Stimulated activated CD4-positive, alpha-beta T cell treated with anti-CD3 and anti-CD28 coated beads, Interleukin-1b, Interleukin-23, amount 100 ng/mL, for 48 hours (primary cell): Measurements from ENCODE around the gene TANC2.

Experiments
- DNase-seq: peaks from one replicate; pipeline ENCODE4 v3.0.0-alpha.2; 2020

The TANC2 gene

DNA sequence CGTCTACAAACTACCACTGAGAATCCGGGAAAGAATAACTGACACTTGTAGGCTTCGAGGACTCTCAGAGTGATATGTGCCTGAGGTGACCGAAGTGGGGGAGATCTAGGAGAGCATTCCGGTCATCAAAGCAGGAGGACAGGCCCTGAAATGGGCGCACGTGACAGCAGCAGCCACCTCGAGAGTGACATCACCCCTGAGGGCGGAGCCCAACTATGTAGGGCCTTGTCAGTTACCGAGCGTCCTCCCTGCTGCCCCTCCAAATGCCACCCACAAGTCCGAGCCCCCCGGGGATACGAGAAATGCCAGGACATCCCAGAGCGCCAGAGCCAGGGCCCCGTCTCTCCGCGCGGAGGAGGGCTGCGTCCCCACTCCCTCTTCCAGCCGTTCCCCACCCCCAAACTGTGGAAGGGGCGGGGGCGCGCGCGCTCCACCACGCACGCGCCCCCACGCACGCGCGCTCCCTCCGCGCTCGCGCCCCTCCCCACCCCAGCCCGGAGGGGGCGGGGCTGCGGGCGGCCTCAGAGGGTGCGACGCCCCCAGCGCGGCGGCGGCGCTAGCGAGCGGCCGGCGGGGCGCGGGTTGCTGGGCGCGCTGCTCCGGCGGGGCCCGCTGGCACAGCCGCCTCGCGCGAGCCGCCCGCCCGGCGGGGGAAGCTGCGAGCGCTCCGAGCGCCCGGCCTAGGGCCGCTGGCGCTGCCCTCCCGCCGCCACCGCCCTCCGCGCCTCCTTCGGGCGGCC, at the start of gene TANC2:
TSS of gene TANC2 (plus strand) at position 550 of the 740 bp plus-strand sequence. CDS start 43,325 bp downstream, outside the sequence.
- DNase-seq, result peak; percentile 74

DNA sequence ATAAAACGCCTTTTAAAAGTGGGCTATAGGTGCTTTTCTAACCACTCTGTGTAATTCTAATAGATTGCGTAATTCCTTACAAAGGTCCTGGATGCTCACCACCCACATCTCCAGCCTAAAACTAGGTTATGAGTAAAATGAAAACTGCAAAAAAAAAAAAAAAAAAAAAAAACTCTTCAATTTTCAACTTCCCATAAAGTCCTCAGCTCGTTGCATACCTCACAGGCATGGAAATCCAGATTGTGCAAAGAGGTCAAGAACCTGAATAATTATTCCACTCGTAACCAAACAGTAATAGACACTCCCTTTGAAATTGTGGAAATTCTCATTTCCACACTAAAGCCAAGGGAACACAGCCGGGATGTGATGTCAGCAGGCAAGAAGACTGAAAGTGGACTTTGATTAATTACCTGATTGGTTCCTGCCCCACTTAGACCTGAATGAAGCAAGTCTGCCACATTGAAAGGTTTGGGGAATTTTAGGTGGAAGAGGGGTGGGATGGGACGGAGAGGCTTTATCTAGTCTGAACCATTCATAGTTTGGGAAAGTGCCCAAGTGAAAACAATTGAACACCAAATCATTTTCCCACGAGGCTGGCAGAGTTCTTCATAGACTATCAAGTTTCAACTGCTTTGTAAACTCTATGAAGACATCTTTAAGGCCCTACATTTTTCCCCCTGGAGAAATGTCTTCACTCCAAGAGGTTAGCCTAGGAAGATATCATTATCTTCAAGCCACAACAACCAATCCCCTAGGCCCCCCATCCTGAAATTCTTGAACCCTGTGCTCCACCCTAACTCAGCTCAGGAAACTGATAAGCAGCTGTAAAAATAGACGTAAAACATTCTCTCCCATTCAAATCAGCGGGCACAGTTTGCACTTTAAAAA, 49.1 kb upstream of the TANC2 start:
- DNase-seq, result no peak

DNA sequence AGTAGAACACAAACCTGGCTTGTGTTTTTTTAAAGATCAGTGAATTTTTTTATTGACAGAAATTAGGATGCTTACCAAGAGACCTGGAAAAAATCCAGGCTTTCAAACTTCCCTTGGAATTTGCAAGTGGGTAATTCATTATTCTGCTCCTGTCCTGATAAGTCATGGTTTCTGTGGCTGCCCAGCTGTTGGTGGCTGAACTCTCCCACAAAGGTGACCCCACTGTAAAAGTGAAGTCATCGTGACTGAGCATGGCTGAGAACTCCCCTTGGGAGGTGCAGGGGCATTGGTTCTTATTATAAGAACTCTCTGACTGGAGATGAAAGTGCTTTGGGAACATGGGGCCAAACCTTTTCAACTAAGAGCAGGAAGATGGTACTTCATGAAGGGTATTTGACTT, 46.6 kb upstream of the TANC2 start:
- DNase-seq, result no peak

DNA sequence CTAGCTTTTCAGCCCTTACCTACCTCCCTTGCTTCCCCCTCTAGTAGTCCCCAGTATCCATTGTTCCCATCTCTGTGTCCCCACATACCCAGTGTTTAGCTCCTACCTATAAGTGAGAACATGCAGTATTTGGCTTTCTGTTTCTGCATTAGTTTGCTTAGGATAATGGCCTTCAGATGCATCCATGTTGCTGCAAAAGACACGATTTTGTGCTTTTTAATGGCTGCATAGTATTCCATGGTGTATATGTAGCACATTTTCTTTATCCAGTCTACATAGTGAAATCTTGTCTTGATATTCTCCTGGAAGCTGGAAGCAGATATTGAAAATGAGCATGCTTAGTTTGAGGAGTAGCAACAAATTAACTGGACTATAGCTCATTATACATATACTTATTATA, 45.7 kb upstream of the TANC2 start:
- DNase-seq, result no peak

DNA sequence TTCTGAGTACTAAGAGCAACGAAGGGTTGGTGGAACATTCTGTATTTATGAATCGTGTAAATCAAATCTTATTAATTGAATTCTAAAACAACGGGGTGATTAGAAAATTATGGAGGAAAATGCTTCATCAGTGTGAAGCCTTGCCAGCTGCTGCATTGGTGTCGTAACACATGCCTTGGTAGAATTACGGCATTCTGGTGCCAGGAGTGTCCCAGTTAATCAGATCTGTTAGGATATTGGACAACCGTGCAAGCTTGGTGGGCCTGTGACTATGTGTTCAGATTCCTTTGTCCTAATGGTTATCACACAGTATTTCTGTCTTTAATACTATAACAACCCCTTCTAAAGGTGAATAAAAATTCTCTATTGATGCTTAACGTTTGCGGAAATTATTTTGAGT, 44.2 kb upstream of the TANC2 start:
- no peak for DNase-seq

DNA sequence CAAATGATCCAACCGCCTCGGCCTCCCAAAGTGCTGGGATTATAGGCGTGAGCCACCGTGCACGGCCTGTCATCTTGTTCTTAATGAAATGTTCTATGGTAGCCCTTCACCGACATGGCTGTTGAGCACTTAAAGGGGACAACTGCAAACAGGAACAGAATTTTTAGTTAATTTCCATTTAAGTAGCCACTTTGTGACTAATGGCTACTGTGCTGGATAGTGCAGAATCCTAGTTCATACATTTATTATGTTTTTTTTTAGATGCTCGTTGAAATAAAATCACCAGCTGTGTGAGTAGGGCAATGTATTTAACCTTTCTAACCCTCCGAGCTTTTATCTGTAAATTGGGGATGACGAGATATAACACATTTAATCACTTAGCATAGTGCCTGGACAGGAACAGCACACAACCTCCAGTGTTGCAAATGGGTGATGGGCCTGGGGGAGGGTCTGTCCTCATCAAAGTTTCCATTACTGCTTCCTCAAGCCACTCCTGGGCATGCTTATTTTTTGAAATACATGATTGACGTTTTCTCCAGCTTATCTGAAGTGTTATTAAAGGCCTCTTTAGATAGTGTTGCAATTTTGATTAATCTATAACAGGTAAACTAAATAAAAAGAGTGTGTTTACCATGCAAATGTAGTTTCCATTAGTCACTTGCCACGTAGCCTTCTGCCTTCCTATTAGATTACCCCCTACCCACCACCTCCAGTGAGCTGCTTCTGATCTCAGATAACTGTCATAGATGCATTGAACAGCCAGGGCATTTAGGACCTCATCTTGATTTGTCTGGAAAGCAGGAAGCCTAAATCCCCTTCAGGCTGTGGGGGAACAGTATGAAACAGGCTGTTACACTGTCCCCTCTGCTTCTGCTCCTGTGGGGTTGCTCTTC, 42.5 kb upstream of the TANC2 start:
- no peak for DNase-seq

DNA sequence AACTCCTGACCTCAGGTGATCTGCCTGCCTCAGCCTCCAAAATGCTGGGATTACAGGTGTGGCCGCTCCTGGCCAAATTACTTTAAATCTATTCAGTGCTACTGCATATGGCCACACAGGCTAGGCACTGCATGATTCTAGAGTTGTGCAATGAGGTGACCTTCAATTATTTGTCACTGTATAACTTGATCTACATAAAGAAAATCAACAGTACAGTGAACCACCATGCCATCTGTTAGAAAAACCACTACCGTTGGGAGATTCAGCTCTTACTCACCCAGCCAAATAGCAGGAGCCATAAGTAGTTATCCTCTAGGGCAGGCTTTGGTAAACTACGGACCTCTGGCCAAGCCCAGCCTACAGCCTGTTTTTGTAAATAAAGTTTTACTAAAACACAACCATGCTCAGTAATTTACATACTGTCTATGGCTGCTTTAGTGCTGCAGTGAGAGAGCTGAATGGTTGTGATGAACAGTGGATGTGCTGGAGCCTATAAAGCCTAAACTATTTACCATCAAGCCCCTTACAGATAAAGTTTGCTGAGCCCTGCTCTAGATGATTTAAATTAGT, 40.7 kb upstream of the TANC2 start:
- no peak for DNase-seq

DNA sequence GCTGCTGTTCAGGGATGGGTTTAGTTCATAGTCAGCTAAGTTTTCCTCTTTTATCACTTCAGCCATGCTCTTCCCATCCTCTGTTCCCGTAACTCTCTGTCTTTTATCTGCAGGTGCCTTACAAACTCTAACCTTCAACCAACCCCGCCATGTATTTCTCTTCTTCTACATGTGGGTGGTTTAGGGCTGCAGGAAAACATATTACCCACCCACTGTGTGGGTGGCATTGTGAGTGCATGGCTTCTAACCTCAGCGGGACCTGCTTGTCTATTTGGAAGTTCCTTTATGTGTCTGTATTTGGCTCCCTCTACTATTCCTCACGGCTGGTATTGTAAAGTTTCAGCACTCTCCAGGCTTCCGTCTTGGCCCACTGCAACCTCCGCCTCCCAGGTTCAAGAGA, 39.0 kb upstream of the TANC2 start:
- no peak for DNase-seq

DNA sequence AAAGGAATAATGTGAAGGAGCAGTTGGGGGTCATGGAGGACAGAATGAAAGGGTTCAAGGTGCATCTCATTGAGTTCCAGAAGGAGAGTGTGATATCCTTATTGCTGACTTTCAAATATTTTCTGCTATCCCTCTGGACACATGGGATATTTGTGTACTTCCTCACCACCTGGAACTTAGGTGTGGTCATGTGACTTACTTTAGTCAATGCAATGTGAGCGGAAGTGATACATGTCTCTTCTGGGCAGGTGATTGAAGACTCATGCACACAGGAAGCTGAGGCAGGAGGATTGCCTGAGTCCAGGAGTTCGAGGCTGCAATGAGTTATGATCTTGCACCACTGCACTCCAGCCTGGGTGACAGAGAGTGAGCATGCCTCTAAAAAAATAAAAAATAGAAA, 36.7 kb upstream of the TANC2 start:
- DNase-seq, result no peak

DNA sequence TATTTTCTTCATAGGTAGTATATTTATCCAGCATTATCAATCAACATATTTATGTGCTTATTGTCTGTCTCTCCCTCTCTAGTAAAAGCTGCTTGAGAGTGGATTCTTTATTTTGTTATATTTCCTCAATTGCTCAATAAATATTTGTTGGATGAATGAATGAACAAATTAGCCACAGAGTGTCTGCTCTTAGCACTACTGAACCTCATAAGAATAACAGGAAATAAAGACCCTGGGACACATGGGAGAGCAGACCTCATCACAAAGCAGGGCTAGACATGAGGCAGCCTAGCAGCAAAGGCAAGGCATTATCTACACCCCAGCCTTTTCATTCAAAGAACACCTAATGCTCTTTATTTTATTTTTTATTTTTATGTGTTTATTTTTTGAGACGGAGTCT, 34.9 kb upstream of the TANC2 start:
- DNase-seq, result no peak

DNA sequence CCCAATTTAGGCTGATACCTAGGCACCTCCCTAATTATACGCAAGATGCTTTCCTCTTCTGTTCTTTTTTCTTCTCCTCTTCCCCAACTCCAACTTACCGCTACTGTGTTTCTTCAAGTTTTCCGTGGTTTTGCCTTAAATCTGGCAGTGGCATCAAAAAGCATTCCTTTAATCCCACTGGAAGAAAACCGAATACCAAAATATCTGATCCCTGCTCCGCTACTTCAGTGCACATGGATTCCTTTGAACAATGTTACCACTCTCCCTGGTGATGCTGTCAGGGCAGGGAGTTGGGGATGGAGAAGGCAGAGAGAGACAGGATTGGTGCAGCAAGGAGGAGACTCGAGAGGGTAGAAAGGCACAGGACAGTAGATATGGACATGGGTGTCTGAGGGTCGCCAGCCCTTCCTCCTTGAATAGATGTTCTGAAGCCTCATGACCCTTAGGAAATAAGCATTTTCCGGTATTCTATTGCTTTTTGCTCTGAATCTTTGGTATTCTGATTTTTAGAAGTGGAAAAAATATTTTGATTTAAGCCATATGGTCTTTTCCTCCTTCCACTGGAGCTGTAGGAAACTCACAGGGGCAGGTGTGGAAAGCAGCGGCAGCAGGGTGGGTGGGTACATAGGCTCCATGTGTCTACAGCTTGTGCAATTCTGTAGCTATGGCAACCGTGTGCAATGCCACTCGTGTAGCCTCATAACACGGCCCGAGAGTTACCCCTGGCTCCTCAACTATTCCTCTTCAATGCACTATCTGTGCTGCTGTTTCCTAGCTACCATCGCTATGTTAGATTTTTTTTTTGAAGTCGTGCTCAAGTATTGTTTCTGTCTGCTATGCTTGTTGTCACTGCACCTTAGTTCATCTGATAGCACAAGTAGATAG, 32.3 kb upstream of the TANC2 start:
- no peak for DNase-seq

DNA sequence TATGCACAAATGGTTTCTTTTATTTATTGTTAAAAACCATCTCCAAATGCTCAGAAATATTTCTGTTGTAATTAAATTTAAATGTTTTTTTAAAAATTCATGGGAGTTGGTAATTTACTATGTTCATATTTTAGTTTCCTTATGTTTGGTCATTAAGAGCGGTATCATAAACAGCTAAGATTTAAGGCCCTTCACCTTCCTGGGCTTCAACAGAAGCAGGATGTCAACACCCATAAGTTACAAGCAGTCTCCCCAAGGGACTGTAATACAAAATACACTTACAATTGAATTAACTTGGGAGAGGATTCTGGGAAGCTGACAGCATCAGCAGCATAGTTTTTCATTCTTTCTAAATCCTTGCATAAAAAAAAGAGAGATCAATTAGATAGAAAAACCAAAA, 30.9 kb upstream of the TANC2 start:
- no peak for DNase-seq

DNA sequence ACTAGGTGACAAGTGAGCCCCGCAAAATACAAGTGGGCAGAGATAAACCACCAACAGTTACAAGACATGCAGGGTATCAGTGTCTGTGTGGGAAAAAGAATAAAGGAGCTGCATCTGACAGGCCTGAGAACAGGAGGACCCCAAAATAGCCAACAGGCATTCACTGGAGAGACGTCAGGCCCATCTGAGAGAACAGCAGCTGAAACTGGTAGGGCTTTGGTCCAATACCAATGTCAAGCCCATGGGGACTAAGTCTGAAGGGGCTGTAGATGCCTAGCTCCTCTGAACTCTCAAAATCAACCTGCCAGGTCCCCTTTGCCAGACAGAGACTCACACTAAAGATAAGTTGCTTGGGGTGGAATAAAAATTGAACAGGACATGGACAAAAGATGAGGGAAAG, 30.5 kb upstream of the TANC2 start:
- no peak for DNase-seq

DNA sequence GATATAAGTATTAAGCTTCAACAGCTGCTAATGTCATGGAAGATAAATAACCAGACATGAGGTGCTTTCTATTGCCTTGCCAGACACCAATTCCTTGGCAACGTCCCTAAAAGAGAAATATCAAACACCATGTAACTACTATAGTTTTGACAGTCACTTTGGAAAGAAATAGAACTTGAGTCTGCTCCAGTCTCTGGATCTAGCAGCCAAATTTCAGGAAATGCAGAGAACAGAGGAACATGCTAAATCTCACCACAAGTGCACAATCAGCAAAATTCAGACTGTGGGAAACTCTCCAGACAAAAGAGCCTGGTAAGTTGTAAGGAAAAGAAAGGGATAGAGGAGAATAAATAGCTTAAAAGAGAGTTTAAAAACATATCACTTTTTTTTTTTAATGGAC, 28.4 kb upstream of the TANC2 start:
- DNase-seq, result no peak

DNA sequence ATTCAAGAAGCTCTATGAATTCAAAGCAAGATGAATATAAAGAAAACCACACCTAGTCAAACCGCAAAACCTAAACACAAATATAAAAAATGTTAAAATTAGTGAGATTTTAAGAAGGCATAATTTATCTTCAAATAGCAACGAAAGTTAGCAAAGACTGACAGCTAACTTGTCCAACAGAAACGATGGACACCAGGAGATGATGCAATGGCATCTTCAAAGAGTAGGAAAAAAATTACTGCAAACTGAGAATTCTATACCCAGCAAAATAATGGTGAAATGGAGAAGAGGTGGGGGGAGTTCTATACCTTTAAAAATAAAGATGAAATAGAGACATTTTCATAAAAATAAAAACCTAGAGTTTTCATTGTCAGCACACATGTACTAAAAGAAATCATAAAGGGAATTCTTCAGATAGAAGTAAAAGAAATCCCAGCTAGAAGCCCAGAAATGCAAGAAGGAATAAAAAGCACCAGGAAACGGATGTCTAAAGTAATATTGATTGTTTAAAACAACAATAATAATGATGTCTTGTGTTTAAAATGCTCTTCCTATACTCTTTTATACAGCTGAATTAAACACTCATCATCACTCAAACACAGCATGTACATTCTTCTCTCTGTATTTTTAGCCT, 24.6 kb upstream of the TANC2 start:
- DNase-seq, result no peak

DNA sequence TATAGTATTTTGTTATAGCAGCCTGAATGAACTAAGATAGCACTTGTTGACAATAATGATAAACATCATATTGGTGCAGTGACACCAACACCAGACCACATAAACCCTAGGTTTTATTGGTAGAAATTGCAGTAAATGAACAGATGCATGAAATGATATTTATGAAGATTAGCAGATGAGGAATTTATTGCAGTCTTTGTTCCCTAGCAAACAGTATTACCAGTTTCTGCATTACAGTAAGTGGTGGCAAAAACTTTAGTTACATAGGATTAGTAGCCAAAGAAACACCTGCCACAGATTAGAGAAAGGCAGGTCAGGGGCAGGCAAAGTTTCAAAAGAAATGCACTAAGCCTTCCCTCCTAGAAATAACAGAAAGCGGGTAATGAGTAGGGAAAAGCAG, 17.7 kb upstream of the TANC2 start:
- no peak for DNase-seq

DNA sequence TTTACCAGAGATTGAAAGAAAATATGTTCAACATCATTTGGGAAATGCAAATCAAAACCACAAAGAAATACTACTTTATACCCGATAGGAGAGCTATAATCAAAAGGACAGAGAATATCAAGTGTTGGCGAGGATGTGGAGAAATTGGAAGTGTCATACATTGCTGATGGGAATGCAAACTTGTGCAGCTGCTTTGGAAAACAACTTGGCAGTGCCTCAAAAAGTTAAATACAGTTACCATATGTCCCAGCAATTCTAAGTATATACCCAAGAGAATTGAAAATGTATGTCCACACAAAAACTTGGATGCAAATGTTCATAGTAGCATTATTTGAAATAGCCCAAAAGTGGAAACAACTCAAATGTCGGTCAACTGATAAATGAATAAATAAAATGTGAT, 17.0 kb upstream of the TANC2 start:
- DNase-seq, result no peak

DNA sequence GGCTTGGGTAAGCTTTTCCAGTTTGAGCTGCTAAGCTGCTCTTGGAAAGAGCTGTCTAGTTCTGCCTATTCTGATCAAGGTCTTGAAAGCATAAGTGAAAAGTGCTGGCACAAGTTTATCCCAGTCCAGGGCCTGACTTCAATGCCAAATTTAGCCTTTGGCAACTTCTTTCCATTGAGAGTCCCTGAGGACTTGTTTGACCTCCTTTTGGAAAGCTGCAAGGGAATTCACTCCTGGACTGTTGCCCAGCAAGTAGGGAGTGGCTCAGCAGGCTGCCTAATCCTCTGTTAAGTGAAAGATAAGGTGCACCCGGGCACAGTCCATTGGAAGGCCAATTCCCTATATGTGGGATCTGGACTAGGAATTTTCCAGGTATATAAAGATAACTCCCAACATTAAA, 16.0 kb upstream of the TANC2 start:
- no peak for DNase-seq

DNA sequence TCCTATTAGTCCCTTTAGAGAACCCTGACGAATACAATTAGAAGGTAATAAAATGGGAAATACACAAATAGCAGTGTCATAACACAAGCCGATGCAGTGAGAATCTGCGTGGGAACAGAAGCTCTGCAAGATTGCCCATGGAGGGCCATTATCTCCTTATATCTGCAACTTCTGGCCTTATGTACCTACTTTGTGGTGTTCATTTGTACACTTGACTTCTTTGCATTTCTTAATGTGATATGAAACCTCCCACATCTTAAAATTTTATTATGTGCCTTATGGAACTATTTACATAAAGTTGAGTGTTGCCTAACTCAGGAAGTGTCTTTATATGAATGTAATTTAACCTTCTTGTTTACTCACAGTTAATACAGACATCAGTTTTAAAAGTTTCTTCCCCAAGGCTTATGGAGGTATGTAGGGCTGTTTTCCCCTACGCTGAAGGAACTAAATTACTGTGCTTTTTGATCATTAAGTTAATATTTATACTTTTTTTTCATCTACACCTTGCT, 10.1 kb upstream of the TANC2 start:
- DNase-seq, result no peak

DNA sequence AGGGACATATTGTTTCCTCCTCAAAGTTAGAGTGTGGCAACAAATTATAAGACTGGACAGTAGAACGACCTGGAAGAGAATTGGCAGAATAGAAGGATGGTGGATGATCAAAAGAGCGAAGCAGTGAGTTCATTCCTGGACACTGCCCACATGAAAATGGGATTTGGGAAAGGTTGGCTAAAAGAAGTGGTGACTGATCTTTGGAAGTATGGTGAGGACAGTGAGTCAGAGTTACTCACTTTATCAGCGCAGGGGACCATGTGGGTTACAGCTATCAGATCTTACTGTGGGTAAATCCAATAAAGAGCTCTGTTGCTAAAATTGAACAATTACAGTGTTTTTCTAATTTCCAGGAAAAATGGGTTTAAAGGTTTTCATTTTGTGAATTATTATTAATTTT, 2.7 kb upstream of the TANC2 start:
- DNase-seq, result no peak

DNA sequence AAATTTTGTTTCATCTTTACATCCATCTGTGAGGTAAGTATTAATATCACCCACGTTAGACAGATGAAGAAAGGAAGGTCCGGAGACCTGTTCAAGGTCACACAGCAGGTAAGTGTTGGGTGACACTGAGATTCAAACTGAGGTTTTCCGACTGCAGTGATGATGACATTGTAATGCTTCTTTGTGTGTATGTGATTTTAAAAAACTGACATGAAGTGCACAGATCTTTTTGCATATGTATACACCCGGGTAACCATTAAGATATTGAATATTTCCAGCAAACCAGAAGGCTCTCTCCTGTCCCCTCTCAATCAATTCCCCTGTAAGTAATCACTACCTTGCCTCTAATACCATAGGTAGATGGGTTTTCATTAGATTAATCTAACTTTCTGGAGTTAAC, 1.5 kb upstream of the TANC2 start:
- no peak for DNase-seq
